Mucosa of stomach (tissue), 1 donor: Measurements from ENCODE around the gene BPI.
"Not testable (repeated sequence)": the region's sequence is repeated elsewhere in the genome, so short reads cannot be mapped to it uniquely, and the experiment has no call there.

Source experiments
- H3K27me3 ChIP-seq: one replicate; pipeline ENCODE4 v1.7.0; 2013; ENCODE audit warnings: mild to moderate bottlenecking, low read length; ENCODE audit not compliant: control insufficient read depth, insufficient read depth
- H3K36me3 ChIP-seq: one replicate; pipeline ENCODE4 v1.7.0; 2013; ENCODE audit warnings: low read length; ENCODE audit not compliant: control insufficient read depth, insufficient read depth
- H3K4me1 ChIP-seq: one replicate; pipeline ENCODE4 v1.7.0; 2013; ENCODE audit warnings: mild to moderate bottlenecking, low read length; ENCODE audit not compliant: control insufficient read depth, insufficient read depth
- H3K4me3 ChIP-seq: one replicate; pipeline ENCODE4 v1.7.0; 2013; ENCODE audit warnings: low read length
- H3K9ac ChIP-seq: one replicate; pipeline ENCODE4 v1.7.0; 2013; ENCODE audit warnings: mild to moderate bottlenecking, low read length, moderate library complexity
- H3K9me3 ChIP-seq: one replicate; pipeline ENCODE4 v1.7.0; 2013; ENCODE audit warnings: mild to moderate bottlenecking, low read length, moderate library complexity; ENCODE audit not compliant: control insufficient read depth
- donor health status: Pancreatic carcinoma.

Gene BPI

GRCh38 chr20:38311091-38311490 is 7.1 kb downstream of the BPI start:
- Histone ChIP-seq H3K9ac (no peak overlapping the region), H3K27me3 (peaks cover 7% of the 10 kb centered on the region), H3K36me3 (no peaks in the 10 kb centered on the region), H3K4me1 (no peaks in the 10 kb centered on the region), H3K9me3 (no peaks in the 10 kb centered on the region), H3K4me3 (no peak overlapping the region)

- Histone ChIP-seq H3K4me1 (no peaks in the 10 kb centered on the region), H3K27me3 (peaks cover 7% of the 10 kb centered on the region), H3K9me3 (no peaks in the 10 kb centered on the region), H3K9ac (no peak overlapping the region), H3K4me3 (no peak overlapping the region), H3K36me3 (no peaks in the 10 kb centered on the region)
These were observed 7.5 kb downstream of the BPI start for GRCh38 chr20:38311491-38311890.

- Histone ChIP-seq H3K9ac (no peak overlapping the region), H3K36me3 (no peaks in the 10 kb centered on the region), H3K4me3 (no peak overlapping the region), H3K27me3 (peaks cover 2% of the 10 kb centered on the region), H3K9me3 (no peaks in the 10 kb centered on the region), H3K4me1 (no peaks in the 10 kb centered on the region)
These were observed 9.7 kb downstream of the BPI start for GRCh38 chr20:38313676-38314075.

DNA sequence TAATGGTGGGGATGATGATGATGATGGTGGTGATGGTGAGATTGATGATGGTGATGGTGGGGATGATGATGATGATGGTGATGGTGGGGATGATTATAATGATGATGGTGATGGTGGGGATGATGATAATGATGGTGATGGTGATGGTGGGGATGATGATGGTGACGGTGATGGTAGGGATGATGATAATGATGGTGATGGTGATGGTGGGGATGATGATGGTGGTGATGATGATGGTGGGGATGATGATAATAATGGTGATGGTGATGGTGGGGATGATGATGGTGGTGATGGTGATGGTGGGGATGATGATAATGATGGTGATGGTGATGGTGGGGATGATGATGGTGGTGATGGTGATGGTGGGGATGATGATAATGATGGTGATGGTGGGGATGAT is 10.4 kb downstream of the BPI start:
- not testable (repeated sequence) for H3K27me3 ChIP-seq, H3K36me3 ChIP-seq, H3K4me1 ChIP-seq, H3K4me3 ChIP-seq, H3K9me3 ChIP-seq, H3K9ac ChIP-seq

- Histone ChIP-seq H3K9me3 (no peaks in the 10 kb centered on the region), H3K36me3 (no peaks in the 10 kb centered on the region), H3K27me3 (peaks cover 5% of the 10 kb centered on the region), H3K9ac (no peak overlapping the region), H3K4me3 (no peak overlapping the region), H3K4me1 (no peaks in the 10 kb centered on the region)
These were observed 11.5 kb downstream of the BPI start for GRCh38 chr20:38315290-38315966.

DNA sequence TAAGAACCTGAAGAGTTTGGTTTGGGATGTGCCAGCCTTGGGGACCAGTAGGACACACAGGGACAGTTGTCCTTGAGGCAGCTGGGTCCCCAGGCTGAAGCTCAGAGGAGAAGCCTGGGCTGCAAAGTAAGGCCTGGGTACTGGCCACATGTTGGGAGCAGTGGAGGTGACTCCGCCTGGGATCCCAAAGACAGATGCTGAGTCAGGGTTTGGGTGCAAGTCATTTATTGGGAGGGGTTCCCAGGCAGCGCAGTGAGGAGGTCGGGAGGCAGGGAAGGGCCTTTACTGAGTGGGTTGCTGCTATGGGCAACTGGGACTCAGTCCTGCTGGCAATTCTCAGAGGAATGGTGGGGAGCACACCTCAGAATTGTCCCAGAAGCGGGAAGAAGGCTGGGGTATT is 12.4 kb downstream of the BPI start:
- Histone ChIP-seq H3K36me3 (no peaks in the 10 kb centered on the region), H3K4me3 (no peak overlapping the region), H3K9ac (no peak overlapping the region), H3K27me3 (peaks cover 5% of the 10 kb centered on the region), H3K4me1 (no peaks in the 10 kb centered on the region), H3K9me3 (no peaks in the 10 kb centered on the region)

- Histone ChIP-seq H3K4me3 (no peak overlapping the region), H3K4me1 (no peaks in the 10 kb centered on the region), H3K36me3 (no peaks in the 10 kb centered on the region), H3K9me3 (no peaks in the 10 kb centered on the region), H3K27me3 (peaks cover 5% of the 10 kb centered on the region), H3K9ac (no peak overlapping the region)
These were observed 13.5 kb downstream of the BPI start for GRCh38 chr20:38317422-38317821.

GRCh38 chr20:38320221-38320620 is 16.3 kb downstream of the BPI start:
- Histone ChIP-seq H3K27me3 (peaks cover 11% of the 10 kb centered on the region), H3K36me3 (no peaks in the 10 kb centered on the region), H3K4me1 (no peaks in the 10 kb centered on the region), H3K9ac (no peak overlapping the region), H3K9me3 (no peaks in the 10 kb centered on the region), H3K4me3 (no peak overlapping the region)

- H3K9me3 ChIP-seq, result no peaks in the 10 kb centered on the region
- no peaks in the 10 kb centered on the region for H3K4me1 ChIP-seq
- no peak overlapping the region for H3K9ac ChIP-seq
- H3K4me3 ChIP-seq, result no peak overlapping the region
- no peaks in the 10 kb centered on the region for H3K36me3 ChIP-seq
- peaks cover 11% of the 10 kb centered on the region for H3K27me3 ChIP-seq
These were observed 18.1 kb downstream of the BPI start for GRCh38 chr20:38321959-38322598.

DNA sequence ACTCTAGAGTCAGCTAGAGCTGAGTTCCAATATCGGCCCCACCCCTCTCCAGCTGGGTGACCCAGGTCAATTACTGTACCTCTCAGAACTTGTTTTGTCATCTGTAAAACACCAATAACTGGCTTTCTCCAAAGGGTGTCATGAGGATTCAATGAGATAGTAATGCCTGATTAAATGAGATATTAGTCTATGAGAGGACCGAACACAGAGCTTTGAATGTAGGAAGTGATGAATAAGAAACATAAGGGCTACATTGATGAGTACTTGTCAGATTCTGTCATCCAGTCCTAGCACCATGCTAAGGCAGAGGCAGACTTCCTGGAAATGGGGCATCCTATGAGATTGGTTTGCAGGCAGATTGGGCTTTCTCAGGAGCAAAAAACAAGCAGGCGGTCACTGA is 20.2 kb downstream of the BPI start:
- Histone ChIP-seq H3K36me3 (no peaks in the 10 kb centered on the region), H3K9me3 (no peaks in the 10 kb centered on the region), H3K27me3 (peaks cover 11% of the 10 kb centered on the region), H3K4me3 (no peak overlapping the region), H3K4me1 (no peaks in the 10 kb centered on the region), H3K9ac (no peak overlapping the region)

- H3K27me3 ChIP-seq, result peaks cover 7% of the 10 kb centered on the region
- H3K4me3 ChIP-seq, result no peak overlapping the region
- no peaks in the 10 kb centered on the region for H3K4me1 ChIP-seq
- H3K9me3 ChIP-seq, result no peaks in the 10 kb centered on the region
- H3K36me3 ChIP-seq, result no peaks in the 10 kb centered on the region
- H3K9ac ChIP-seq, result no peak overlapping the region
These were observed 21.2 kb downstream of the BPI start for GRCh38 chr20:38325167-38325566.

DNA sequence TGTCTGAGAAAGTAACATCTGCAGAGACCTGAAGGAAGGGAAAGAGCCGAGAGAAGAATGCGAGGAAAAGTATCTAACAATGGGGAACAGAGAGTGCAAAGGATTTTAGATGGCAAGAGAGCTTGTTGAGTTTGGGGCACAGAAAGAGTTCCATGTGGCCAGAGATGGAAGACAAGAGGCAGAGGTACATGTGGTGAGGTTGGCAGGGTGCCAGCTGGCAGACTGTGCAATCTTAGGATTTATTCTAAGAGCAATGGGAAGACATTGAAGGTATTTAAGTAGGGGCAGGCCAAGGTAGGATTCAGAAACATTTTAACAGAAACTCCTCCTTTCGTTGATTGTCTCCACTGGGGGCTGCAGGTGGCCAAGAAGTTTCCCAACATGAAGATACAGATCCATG is 21.9 kb downstream of the BPI start:
- no peaks in the 10 kb centered on the region for H3K36me3 ChIP-seq
- no peak overlapping the region for H3K9ac ChIP-seq
- peaks cover 6% of the 10 kb centered on the region for H3K27me3 ChIP-seq
- no peak overlapping the region for H3K4me3 ChIP-seq
- H3K4me1 ChIP-seq, result no peaks in the 10 kb centered on the region
- H3K9me3 ChIP-seq, result no peaks in the 10 kb centered on the region
